Gastroesophageal sphincter (tissue), 2 donors: ENCODE measurements around the gene TTC24.

ENCODE experiments used
- EP300 ChIP-seq: sonication (generic); formaldehyde crosslinking; IDR thresholded peaks from one replicate; pipeline ENCODE4 v1.6.1; 2017; ENCODE audit warnings: antibody characterized with exemption, mild to moderate bottlenecking
- POLR2A ChIP-seq, 2 donors: fragments of 450-650 bp; IDR thresholded peaks; one replicate each; pipeline ENCODE4 v1.6.1; 2017; ENCODE audit warnings: antibody characterized with exemption in 2 of 2, mild to moderate bottlenecking in 2 of 2, moderate library complexity in 1 of 2

DNA sequence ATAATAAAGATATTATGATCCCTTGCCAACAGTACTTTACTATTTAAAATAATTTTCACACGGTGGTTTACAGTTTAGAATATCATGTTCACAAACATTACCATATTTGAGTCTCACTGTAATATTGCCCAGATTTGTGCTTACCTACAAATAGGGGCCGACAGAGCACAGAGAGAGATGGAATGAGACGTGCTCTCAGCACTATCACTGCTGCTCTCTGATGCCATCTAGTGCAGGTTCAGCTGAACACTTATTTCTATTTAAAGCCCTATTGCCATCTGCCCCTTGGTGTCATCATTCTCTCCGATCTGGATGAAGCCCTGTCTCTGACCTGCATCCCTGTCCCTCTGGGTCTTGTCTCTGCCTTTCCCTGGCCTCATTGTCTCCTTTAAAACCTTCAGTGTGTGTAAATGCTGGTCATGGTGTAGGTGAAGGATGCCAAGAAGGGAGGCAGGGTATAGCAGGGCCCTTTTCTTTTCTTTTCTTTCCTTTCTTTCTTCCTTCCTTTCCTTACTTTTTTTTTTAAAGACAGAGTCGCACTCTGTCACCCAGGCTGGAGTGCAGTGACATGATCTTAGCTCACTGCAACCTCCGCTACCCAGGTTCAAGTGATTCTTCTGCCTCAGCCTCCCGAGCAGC, 28.6 kb downstream of the TTC24 start:
- TF ChIP-seq POLR2A (IDR thresholded peaks at IDR 0.05) (no peak), EP300 (no peak)
